ENCODE measurements around the gene CHKA.

CHKA gene

DNA sequence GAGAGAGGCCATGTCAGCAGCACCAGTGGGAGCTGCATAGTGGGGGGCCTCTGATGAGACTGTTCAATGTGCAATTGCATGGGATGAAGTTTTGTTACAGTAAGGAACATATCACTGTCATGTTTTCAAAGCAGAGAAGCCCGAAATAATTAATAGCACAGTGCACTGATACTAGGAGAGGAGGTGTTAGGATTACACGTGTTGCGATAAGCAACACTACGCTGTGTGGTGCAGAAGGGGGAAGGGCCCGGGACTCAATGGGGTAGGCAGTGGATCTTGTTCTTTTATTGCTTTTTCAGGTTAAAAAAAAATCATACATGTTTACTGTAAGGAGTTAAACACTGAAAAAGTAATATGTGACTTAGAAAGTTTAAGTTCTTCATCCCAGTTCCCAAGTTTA lies 53.2 kb downstream of the CHKA start:
- no peak for DNase-seq

DNA sequence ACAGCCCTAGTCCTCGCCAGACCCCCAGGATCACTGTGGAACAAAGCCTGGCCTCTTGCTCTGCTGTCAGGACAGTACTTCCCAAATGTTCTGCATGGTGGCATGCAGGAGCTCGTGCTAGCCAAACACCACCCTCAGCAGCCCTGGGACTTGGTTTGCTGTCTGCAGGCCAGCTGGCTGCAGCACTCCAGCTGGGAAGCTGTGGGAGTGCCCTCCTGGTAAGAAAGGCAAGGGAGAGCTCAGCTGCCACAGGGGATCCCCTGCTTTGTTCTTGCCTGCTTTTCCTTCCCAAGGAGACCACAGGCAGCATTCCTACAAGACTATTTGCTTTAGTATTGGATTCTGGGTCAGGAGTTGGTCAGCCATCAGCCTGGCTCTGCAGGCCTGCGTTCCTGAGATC lies 54.4 kb downstream of the CHKA start:
- no peak for DNase-seq

DNA sequence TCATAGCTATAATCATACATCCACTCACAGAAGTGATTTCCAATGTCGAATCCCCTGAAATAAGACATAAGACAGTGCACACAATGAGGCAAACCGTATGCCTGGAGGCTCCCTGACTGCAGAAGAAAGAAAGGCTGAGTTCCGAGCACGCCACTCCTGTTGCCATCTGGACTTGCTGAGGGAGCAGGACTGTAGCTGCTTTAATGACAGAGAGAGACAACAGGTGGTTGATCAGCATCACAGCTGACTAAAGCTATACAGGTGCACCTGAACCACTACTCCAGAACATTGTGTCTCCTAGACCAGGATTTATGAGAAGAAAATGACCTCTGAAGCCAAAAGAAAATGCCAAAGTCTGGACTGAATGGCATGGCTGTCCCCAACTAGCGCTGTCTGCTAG lies 55.3 kb downstream of the CHKA start:
- no peak for DNase-seq

DNA sequence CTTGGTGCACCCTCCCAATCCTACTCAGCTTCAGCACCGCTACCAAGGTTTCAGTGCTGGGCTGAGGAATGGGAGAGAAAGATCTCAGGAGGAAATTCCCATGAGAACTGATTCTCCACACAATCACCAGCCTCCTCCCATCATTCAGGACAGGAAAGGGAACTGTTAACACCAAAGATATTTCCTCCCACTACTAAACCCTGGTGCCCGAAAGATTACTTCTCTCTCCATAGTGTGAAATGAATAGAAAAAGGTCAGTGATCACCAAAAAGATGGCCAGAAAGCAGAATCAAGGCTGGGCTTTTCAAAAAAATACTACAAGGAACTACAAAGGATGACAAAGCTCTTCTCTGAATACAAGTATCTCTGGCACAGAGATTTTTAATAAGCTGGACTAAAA lies 56.3 kb downstream of the CHKA start:
- no peak for DNase-seq

DNA sequence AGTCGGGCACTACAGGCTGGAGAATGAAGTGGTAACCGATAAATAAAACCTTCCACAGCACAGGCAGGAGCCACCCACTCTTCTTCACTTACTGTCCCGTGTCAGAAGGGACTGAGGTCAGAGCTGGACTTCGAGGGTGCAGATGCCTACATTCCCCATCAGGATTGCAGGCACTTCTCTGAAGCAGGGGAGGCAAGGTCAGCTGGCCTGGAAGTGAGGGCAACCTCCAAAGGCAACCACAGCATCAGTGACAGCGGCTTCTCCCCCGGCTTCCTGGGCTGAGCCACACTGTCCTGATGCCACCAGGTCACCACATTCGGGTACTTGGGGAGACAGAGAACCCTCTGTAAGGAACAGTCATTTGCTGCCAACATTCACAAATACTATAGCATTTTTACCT lies 59.7 kb downstream of the CHKA start:
- no peak for DNase-seq

DNA sequence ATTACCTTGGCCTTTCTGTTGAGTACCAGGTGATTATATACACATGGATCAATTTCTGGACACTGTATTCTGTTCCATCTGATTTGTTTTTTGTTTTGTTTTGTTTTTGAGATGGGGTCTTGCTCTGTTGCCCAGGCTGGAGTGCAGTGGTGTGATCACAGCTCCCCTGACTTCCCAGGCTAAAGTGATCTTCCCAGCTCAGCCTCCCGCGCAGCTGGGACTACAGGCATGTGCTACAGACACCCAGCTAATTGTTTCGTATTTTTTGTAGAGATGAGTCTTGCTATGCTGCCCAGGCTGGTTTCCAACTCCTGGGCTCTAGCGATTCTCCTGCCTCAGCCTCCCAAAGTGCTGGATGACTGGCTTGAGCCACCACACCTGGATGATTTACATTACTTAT lies 63.4 kb downstream of the CHKA start:
- no peak for DNase-seq

DNA sequence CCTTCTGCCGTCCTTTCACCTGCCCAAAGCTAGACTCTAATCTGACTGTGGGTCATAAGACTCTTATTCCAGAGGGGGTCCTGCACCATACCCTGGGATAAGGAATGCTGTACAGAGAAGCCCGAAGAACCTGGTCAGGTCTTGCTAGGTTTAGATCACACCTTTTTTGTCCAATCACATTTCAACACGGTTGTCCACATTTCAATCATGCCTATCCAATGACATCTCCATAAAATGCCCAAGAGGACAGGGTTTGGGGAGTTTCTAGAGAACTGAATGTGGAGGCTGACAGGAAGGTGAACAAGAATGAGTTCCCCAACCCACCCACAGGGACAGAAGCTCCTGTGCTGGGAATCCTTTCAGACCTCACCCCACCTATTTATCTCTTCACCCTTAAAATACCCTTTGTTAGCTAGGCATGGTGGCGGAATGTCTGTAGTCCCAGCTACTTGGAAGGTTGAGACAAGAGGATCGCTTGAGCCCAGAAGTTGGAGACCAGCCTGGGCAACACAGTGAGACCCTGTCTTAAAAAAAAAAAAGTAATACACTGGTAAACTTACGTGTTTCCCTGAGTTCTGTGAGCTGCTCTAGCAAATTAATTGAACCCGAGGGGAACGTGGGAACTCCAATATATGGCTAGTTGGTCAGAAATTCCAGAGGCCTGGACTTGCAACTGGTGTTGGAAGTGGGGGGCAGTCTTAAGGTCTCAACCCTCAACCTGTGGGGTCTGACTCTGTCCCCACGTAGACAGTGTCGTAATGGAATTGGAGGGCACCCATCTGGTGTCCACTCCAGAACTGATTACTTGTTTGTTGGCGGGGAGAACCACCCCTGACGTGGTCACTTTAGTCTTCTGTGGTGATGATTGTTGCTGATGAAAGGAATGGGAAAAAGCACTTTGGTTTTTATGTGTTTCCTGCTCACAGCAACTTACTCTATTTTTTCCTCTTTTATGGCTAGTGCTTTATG lies 64.6 kb downstream of the CHKA start:
- DNase-seq = no peak

DNA sequence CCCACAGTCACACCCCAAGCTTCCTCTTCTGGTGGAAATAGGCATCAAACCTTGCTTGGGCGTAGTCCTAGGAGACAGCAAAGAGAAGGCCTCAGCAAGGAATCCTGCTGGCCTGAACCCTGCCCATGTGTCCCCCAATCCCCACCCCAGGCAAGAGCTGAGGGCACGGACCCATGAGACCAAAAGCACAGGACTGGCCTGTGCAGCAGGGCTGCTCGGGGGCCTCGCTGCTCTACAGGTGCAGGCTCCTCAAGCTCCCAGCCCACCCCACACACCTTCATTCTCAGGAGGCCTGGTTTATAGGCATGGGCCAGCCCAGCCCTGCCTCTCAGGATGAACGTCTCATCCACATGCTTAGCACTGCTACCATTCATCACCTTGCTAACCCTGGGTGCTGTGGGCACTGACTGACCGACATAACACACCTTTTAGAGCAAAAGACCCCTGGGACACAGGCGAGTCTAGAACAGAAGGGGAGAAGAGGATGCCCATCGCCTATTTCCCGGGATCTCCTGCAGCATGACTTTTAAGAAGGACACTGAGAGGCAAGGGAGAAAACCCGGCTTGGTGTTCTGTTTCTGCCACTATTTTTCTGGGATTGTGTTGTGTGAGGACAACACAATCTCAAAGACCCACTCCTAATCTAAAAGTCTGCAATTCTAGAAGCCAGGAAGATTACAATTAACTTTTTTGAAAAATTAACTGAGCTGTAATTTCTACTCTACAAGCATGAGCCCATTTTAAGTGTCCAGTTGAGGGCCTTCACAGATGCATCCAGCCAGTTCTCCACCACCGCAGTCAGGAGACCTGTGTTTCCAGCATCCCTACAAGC lies 67.0 kb downstream of the CHKA start:
- DNase-seq = no peak

DNA sequence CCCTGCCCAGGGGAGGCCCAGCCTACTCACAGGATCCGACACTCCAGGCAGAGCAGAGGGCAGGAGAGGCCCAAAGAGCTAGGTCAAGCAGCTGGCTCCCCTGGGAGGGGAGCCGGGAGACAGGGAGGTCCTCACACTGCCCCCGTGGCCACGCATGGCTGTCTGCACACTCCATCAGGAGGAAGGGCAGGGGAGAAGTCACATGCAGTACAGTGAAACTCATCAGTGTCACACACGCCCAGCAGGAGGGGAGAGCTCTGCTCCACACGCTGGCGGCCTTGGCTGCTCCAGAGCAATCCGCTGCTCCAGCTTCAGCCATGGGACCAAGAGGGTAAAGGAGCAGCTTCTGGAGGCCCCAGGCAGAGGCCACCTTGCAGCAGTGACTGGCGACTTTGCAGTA lies 68.1 kb downstream of the CHKA start:
- no peak for DNase-seq

DNA sequence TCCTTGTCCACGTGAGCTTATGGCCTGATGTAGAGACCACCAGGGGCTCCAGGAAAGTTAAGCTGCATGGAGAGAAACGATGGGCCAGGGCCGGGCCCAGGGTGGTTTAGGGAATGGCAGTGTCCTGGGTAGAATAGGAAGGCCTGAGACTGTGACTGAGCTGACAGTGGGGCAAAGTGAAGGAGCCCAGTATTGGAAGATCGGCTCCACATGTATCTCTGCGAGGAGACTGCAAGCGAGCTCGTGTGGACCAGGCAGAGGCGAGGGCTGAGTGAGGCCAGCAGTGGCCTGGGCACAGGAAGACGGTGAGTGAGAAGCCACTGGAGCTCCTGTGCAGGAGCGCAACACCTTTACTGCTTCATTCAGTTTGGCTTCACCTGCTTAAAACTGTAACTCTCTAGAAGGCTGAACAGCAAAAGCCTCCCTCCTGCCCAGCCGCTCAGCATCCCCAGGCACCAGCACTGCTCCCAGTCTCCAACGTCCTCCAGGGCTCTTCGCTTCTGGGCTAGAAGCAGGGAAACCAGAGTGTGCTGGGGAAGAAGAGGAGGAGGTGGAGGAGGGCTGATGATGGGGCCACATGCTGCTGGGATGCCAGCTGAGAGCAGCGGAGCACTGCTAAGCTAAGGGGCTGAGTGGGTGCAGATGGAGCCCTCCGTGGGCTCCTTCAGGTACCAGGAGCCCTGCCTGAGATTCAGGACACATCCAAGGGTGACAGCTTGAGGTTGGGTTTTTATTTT lies 68.9 kb downstream of the CHKA start:
- no peak for DNase-seq

DNA sequence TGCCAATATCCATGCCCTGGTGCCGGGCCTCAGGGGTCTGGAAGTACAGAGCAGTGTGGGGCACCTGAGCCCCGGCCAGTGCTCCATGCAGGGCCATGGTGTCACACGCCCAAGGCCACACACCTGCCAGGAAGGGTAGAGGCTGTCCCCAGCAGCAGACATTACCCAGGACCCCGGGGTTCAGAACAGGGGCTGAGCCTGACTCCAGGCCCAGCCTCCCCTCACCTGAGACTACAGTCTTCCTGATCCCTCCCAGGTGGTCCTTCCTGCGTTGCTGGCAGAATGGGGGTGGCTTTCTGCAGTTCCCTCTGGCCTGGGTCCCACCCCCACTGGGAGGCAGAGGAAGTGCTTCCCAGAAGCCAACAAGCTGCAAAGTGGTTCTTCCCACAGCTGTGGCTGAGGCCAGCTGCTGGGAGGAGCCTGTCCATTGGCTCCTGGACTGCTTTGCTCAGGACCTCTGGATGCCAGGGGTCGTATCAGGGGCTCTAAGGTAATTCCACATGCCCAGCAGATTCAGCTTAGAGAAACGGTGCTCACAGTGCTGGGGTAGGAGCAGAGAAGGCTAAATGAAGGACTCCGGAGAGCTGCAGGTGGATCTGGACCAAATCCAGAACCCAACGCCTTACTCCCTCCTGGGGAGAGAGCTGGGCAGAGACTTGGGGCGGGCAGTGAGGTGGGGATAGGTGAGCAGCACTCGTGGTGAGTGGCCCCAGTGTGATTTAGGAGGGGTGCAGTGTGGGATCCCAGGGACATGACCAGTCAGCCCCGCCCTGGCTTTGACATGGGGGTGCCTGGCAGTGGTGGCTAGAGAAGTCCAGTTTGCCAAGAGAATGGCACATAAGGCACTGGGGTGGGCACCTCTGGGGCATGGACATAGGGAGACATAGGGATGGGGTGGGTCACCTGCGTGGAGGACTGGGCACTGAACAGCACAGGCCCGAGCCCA lies 69.7 kb downstream of the CHKA start:
- DNase-seq = no peak

DNA sequence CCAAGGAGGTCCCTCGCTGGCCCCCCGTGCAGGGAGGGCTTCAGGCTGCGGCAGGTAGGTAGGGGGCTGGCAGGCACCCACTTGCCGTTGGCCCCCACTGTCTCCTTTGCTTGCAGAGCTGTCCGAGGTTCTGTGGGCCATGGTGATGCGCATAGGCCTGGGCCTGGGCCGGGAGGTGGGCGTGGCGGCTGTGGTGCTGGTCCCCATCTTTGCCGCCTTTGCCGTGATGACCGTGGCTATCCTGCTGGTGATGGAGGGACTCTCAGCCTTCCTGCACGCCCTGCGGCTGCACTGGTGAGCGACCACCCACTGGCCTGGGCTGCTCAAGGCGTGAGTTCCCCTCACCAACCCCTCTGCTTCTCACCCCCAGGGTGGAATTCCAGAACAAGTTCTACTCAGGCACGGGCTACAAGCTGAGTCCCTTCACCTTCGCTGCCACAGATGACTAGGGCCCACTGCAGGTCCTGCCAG lies 70.8 kb downstream of the CHKA start:
- DNase-seq = no peak

DNA sequence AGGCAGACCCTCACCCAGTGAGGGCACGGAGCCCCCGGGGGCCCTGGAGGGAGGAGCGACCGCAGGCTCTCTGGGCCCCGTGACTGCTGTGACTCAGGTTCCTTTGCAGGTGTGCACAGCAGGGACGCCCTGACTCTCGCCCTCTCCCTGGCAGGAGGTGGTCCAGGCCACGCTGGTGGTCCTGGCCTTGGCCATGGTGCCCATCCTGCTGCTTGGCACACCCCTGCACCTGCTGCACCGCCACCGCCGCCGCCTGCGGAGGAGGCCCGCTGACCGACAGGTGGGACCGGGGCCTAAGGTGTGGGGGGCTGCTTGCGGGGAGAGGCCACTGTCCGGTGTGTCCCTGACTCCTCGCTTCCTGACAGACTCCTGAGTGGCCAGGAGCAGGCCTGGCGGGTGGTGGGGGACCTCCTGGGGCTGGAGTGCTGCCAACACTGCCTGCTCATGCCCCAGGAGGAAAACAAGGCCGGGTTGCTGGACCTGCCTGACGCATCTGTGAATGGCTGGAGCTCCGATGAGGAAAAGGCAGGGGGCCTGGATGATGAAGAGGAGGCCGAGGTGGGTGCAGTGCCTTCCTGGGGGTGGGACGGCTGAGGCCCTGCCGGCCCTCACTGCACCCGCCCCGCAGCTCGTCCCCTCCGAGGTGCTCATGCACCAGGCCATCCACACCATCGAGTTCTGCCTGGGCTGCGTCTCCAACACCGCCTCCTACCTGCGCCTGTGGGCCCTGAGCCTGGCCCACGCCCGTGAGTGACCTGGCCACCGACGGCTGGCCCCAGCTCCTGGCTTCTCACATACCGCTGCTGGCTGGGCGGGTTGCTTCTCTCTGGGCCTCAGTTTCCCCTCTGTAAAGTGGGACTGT lies 71.4 kb downstream of the CHKA start:
- no peak for DNase-seq

DNA sequence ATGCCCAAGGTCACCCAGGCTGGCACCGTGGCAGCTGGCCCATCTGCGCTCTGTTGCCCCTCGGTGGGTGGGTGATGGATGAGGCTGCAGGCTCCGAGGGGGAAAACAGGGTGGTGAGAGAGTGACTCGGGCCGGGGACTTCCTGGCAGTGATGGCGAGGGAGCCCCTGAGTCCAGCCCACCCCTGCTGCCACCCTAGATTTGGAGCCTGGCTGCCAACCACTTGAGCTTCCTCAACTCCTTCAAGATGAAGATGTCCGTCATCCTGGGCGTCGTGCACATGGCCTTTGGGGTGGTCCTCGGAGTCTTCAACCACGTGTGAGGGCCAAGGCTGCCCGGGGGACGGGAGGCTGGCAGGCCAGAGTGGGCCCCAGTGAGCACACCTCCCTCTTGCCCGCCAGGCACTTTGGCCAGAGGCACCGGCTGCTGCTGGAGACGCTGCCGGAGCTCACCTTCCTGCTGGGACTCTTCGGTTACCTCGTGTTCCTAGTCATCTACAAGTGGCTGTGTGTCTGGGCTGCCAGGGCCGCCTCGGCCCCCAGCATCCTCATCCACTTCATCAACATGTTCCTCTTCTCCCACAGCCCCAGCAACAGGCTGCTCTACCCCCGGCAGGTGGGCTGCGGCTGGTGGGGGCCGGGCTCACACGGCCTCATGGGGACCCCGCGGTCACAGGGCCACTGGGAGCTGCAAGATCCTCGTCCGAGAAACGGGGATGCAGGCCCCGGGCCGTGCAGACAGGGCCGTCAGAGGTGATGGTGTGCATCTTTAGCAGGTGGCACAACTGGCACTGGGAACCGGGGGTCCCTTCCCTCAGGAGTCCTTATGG lies 72.3 kb downstream of the CHKA start:
- DNase-seq = no peak

DNA sequence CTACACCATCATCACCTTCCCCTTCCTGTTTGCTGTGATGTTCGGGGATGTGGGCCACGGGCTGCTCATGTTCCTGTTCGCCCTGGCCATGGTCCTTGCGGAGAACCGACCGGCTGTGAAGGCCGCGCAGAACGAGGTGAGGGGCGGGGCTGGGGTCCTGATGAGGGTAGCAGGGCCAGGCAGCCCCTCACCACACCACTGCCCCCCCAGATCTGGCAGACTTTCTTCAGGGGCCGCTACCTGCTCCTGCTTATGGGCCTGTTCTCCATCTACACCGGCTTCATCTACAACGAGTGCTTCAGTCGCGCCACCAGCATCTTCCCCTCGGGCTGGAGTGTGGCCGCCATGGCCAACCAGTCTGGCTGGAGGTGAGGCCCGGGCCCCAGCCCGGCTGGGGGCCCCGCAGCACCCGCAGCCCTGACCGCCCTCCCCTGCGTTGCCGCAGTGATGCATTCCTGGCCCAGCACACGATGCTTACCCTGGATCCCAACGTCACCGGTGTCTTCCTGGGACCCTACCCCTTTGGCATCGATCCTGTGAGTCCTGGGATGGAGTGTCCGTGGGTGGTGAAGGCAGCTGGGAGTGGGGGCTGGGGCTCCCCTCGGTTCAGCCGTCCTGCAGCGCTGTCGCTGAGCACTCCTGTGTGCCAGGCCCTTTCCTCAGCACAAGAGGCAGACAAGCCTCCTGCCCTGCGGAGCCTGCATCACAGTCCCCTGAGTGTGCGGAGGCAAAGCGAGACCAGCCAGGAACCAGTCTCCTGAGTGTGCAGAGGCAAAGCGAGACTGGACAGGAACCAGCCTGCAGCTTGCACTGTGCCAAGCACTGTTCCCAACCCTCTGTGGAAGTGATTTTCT lies 73.5 kb downstream of the CHKA start:
- DNase-seq = no peak

DNA sequence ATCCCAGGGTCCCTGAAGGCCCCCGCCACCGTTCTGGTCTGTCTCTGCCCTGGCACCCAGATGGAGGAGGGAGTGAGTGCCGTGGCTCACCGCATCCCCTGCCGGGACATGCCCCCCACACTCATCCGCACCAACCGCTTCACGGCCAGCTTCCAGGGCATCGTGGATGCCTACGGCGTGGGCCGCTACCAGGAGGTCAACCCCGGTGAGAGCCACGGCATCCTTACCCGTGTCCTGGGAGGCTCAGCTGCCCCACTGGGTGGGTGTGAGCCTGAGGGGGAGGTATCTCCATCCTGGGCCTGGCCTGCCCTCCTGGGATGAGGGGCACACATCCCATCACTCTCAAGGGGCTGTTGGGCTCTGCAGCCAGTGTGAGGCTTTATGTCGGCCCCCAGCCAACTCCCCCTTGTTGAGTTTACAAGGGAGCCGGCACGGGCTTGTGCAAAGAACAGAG lies 76.3 kb downstream of the CHKA start:
- DNase-seq = no peak

DNA sequence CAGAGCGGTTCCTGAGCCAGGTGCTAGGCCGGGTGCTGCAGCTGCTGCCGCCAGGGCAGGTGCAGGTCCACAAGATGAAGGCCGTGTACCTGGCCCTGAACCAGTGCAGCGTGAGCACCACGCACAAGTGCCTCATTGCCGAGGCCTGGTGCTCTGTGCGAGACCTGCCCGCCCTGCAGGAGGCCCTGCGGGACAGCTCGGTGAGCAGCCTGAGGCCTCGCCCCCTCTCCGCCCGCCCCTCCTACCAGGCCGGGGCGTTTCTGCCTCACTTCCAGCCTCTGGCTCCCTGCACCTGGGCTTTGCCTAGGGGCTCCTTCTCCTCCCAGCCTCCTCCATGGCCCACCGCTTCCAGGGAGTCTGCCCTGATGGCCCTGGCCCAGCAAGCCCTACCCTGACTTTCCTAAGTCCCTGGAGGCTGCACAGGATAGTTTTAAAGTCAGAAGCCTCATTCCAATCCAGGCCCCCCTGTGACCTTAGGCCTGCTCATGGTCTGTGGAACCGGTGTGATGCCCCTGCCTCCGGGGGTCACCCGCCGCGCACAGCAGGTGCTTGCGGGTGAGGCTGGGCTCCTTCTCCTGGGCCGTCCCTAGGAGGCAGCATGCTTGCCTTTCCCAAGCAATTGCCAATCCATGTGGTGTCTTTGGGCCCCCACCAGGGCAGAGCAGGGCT lies 76.9 kb downstream of the CHKA start:
- DNase-seq = no peak
